ENCODE results near the gene ABCA1.

DNA sequence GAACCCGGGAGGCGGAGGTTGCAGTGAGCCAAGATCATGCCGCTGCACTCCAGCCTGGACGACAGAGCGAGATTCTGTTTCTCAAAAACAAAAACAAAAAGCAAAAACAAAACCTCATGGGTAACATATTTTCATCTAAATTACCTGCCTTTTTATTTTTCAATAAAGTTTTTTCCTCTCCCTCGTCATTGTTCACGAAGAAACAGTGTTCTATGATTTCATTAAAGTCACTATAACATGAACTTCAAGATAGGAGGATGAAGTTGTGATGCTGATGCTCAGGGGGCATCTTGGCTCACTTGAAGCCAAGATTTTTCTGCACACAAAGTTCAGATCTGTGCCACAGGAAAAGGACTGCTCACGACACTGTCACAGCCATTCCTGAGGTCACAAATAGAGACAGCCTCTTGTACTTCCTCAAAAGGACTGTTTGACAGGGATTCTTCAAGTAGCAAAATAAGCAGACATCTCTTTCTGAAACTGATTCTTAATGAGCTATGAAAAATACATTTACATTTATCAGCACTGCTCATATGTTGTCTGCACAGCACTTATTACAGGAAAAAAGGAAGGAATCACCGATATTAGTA is 147.9 kb downstream of the ABCA1 start:
- TF ChIP-seq, protein P1, sequence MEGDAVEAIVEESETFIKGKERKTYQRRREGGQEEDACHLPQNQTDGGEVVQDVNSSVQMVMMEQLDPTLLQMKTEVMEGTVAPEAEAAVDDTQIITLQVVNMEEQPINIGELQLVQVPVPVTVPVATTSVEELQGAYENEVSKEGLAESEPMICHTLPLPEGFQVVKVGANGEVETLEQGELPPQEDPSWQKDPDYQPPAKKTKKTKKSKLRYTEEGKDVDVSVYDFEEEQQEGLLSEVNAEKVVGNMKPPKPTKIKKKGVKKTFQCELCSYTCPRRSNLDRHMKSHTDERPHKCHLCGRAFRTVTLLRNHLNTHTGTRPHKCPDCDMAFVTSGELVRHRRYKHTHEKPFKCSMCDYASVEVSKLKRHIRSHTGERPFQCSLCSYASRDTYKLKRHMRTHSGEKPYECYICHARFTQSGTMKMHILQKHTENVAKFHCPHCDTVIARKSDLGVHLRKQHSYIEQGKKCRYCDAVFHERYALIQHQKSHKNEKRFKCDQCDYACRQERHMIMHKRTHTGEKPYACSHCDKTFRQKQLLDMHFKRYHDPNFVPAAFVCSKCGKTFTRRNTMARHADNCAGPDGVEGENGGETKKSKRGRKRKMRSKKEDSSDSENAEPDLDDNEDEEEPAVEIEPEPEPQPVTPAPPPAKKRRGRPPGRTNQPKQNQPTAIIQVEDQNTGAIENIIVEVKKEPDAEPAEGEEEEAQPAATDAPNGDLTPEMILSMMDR (IDR thresholded peaks at IDR 0.05) = no peak
- no peak for TF ChIP-seq POLR2A (IDR thresholded peaks at IDR 0.05)

Measured in upper lobe of left lung (tissue), 4 donors.